Memory B cell (primary cell): ENCODE results near the gene PRDM4.
A peak's percentile ranks its signal among the peaks of the same experiment; 100 is the strongest.

ENCODE experiments used
- ATAC-seq: fragments of 150-1000 bp; cut with Tn5 transposase; 2 replicates; pipeline ENCODE4 v1.10.0; 2021; ENCODE audit warnings: low read depth, mild to moderate bottlenecking, moderate library complexity
- DNase-seq, 2 donors: peaks; one replicate each; pipeline ENCODE4 v3.0.0; 2022; ENCODE audit warnings: low spot score in 2 of 2
- H3K27ac Mint-ChIP-seq: one replicate; pipeline ENCODE4 v1.8.0; 2022; ENCODE audit warnings: mild to moderate bottlenecking, moderate library complexity, mixed read lengths
- H3K27me3 Mint-ChIP-seq: one replicate; pipeline ENCODE4 v1.8.0; 2022; ENCODE audit warnings: mixed read lengths
- H3K36me3 Mint-ChIP-seq: one replicate; pipeline ENCODE4 v1.8.0; 2022; ENCODE audit warnings: mild to moderate bottlenecking, mixed read lengths
- H3K4me1 Mint-ChIP-seq: one replicate; pipeline ENCODE4 v1.8.0; 2022; ENCODE audit warnings: mixed read lengths
- H3K4me3 Mint-ChIP-seq: one replicate; pipeline ENCODE4 v1.8.0; 2022; ENCODE audit warnings: mild to moderate bottlenecking, moderate library complexity, mixed read lengths
- H3K9me3 Mint-ChIP-seq: one replicate; pipeline ENCODE4 v1.8.0; 2022; ENCODE audit warnings: mixed read lengths

Gene PRDM4

GRCh38 chr12:107760809-107761501 lies at the start of gene PRDM4:
TSS of gene PRDM4 (minus strand) at chr12:107761137. CDS start at chr12:107760515, 622 bp downstream.
- peaks cover 8% of the 10 kb centered on the region for H3K36me3 Mint-ChIP-seq
- peak within 1 kb of the TSS; percentile 97 for H3K27ac Mint-ChIP-seq
- no peaks in the 10 kb centered on the region for H3K27me3 Mint-ChIP-seq
- H3K4me3 Mint-ChIP-seq = peak within 1 kb of the TSS; percentile 93
- peaks cover 24% of the 10 kb centered on the region for H3K4me1 Mint-ChIP-seq
- H3K9me3 Mint-ChIP-seq = no peaks in the 10 kb centered on the region
- peak; percentile 89 to 93 for DNase-seq
- ATAC-seq = peak; percentile 90

DNA sequence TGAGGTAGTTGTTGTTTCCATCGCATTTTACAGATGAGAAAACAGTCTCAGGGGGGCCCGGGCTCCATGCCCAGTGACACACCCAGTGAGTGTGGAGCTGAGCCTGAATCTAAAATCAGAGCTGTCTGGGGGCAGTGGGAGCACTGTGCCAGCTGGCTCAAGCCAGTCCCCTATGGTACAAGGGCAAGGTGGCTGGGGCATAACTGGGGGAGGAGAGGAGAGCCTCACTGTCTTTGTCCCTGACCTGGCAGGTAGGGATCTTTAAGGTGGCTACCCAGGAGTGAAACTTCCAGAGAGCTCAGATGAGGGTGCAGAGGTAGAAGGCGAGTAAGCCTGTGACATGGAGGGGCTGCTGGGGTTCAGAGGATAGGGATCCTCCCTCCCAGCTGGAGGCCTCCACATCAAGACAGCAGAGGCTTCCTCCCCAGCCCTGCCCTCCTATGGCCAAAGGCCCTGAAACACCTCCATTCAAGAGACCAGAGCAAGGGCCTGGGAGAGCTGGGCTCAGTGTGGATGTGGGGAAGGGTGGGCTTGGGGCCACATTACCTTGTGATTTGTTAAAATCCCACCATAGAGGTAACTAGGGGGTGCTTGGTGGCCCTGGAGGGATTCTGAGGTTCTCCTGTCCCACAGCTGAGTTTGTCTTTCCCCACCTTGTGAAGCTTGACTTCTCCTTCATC lies 46.7 kb upstream of the PRDM4 start:
- ATAC-seq (no peak), DNase-seq (no peak)
- no peaks in the 10 kb centered on the region for H3K36me3 Mint-ChIP-seq

DNA sequence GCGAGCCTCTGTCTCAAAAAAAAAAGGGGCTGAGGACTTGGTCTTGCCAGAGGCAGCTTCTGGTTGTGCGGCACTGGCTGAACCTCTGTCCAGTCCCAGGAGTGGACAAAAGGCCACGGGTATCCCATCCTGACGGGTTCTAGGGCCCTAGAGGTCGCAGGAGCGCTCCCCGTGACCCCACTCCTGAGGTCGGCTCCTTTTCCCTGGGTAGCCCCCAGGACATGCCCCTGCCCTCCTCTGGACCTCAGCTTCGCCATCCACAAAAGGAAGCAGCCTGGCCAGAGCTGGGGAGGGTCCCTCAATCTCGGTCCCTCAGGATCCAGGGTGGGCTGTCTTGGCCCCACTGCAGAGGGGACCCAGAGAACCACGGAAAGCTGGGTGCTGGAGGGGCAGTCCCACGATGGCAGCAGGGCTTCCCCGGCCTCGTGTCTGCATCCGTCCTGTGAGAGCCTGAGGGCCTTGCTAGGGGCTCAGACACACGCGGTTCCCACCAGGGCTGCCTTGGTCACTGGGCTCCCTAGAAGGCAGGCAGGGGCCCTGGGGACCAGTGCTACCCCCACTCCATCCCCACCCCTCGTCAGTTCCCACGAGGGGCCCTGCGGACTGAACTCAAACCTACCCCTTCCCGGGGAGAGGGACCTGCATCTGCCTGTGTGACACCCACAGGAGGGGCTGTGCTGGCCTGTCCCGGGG lies 44.7 kb upstream of the PRDM4 start:
- Mint-ChIP-seq H3K4me3 (no peak overlapping the region), H3K36me3 (no peaks in the 10 kb centered on the region), H3K27ac (no peak overlapping the region), H3K4me1 (peaks cover 9% of the 10 kb centered on the region), H3K9me3 (no peaks in the 10 kb centered on the region), H3K27me3 (no peaks in the 10 kb centered on the region)
- DNase-seq (no peak), ATAC-seq (no peak)

More for the DNA sequence above, 46.7 kb upstream of the PRDM4 start:
- H3K4me3 Mint-ChIP-seq = no peak overlapping the region
- no peaks in the 10 kb centered on the region for H3K9me3 Mint-ChIP-seq
- peak overlapping the region; percentile 14 for H3K27ac Mint-ChIP-seq
- no peaks in the 10 kb centered on the region for H3K27me3 Mint-ChIP-seq
- no peaks in the 10 kb centered on the region for H3K4me1 Mint-ChIP-seq

DNA sequence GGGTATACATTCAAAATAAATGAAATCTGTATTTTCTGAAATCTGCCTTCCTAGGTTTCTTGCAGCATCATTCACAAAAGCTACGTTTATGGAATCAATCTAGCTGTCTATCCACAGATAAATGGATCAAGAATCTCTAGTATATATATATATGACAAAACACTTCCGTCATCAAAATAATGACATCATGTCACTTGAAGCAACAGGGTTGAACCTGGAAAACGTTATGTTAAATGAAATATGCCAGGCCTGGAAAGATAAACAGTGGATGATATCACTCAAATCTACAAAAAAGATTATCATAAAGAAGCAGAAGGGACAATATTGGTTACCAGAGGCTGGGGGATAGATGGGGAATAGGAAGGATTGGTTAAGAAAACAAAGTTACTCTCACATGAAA lies 42.2 kb upstream of the PRDM4 start:
- ATAC-seq (no peak), DNase-seq (no peak)
- no peaks in the 10 kb centered on the region for H3K36me3 Mint-ChIP-seq
- no peak overlapping the region for H3K27ac Mint-ChIP-seq
- no peaks in the 10 kb centered on the region for H3K27me3 Mint-ChIP-seq
- H3K4me1 Mint-ChIP-seq = peaks cover 9% of the 10 kb centered on the region
- H3K9me3 Mint-ChIP-seq = no peaks in the 10 kb centered on the region
- no peak overlapping the region for H3K4me3 Mint-ChIP-seq

DNA sequence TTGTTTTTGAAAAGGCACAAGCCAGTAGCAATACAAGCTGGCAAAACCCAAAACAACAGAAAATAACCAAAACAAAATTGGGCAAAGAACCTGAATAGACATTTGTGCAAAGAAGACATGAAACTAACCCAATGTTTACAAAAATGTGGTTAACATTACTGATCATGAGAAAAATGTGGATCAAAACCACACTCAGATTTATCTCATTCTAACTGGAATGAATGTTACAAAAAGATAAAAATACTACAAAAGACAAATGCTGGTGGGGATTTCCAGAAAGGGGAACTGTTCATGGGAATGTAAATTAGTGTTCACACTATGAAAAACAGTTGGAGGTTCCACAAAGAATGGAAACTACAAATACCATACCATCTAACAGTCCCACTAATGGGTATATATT lies 40.2 kb upstream of the PRDM4 start:
- no peaks in the 10 kb centered on the region for H3K9me3 Mint-ChIP-seq
- H3K27me3 Mint-ChIP-seq = no peaks in the 10 kb centered on the region
- ATAC-seq (peak; percentile 31), DNase-seq (no peak)
- H3K4me1 Mint-ChIP-seq = peaks cover 9% of the 10 kb centered on the region
- H3K36me3 Mint-ChIP-seq = no peaks in the 10 kb centered on the region
- no peak overlapping the region for H3K4me3 Mint-ChIP-seq
- H3K27ac Mint-ChIP-seq = no peak overlapping the region

- no peak for ATAC-seq
- DNase-seq = no peak
- H3K9me3 Mint-ChIP-seq = no peaks in the 10 kb centered on the region
- H3K27me3 Mint-ChIP-seq = no peaks in the 10 kb centered on the region
- H3K4me1 Mint-ChIP-seq = peaks cover 9% of the 10 kb centered on the region
- H3K36me3 Mint-ChIP-seq = no peaks in the 10 kb centered on the region
- no peak overlapping the region for H3K4me3 Mint-ChIP-seq
- H3K27ac Mint-ChIP-seq = no peak overlapping the region
Measured at GRCh38 chr12:107798580-107798979, 37.6 kb upstream of the PRDM4 start.

GRCh38 chr12:107794451-107794850 lies 33.5 kb upstream of the PRDM4 start:
- Mint-ChIP-seq H3K4me3 (no peak overlapping the region), H3K27ac (no peak overlapping the region), H3K36me3 (peaks cover 4% of the 10 kb centered on the region), H3K4me1 (no peaks in the 10 kb centered on the region), H3K9me3 (peaks cover 1% of the 10 kb centered on the region), H3K27me3 (no peaks in the 10 kb centered on the region)
- no peak for DNase-seq
- no peak for ATAC-seq

DNA sequence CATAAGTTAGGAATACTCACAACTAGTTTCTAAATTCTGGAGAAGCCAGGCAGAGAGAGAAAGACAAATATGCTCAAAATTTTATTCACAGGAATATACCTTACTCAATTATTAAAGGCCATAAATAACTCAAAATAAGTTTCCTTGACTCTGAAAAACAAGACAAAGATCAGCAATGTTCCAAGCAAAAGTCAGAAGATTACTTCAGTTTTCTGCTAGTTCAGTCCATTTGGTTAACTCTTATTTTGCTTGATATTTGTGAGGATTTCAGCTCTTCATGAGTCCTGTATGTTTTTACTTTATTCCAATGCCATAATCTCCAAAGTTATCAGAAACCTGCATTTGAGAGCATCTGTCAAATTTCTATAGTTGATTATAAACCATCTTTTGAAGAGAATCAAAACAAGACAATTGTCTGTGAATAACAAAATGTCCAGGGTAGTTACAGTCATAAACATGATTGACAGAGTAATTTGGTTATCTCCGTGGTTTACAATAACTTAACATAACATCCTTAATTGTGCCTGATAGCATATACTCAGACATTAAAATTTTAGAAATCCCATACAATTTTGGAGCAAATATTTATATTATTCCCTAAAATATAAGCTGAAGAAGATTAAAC lies 30.6 kb upstream of the PRDM4 start:
- H3K36me3 Mint-ChIP-seq = peaks cover 4% of the 10 kb centered on the region
- DNase-seq (no peak), ATAC-seq (no peak)
- H3K4me1 Mint-ChIP-seq = no peaks in the 10 kb centered on the region
- H3K27me3 Mint-ChIP-seq = no peaks in the 10 kb centered on the region
- peaks cover 1% of the 10 kb centered on the region for H3K9me3 Mint-ChIP-seq
- H3K27ac Mint-ChIP-seq = no peak overlapping the region
- H3K4me3 Mint-ChIP-seq = no peak overlapping the region

DNA sequence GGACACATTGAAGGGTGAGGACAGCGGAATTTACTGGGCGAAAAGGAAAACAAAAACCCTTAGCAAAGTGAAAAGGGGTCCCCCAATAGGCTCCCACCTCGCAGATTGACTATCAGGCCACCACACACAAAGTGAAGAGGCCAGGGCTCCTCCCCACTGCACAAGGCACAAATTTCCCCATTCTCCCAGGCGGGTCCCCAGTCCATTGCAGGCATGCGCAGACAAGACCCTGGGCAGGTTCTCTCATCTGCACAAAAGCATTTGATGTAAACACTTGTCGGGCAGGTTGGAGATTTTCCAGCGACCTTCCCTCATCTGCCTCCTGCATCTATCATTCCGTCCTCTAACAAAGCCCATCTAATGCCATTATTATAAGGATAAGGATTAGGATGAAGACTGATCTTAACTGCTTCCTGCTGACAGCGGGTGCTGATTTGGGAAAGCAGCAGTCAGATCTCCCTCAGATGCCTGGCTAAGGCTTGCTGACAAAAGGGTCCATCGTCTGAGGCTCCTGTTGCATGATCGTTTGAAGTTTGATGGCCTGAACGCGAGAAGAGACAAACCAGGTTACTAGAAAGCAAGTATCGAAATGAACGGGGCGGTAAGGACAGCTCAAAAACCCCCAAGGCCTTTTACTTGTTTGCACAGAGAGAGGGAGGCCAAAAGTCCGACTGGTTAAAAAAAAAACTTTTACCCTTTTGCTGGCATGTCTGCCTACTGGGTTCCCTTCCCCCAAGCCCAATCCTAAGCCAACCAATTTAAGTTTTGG lies 27.9 kb upstream of the PRDM4 start:
- Mint-ChIP-seq H3K9me3 (peaks cover 1% of the 10 kb centered on the region), H3K4me1 (peaks cover 5% of the 10 kb centered on the region), H3K27me3 (no peaks in the 10 kb centered on the region), H3K4me3 (no peak overlapping the region), H3K36me3 (peaks cover 4% of the 10 kb centered on the region), H3K27ac (no peak overlapping the region)
- ATAC-seq = no peak
- no peak for DNase-seq

GRCh38 chr12:107788281-107788680 lies 27.3 kb upstream of the PRDM4 start:
- DNase-seq (no peak), ATAC-seq (no peak)
- Mint-ChIP-seq H3K9me3 (peaks cover 1% of the 10 kb centered on the region), H3K27me3 (no peaks in the 10 kb centered on the region), H3K4me1 (peaks cover 11% of the 10 kb centered on the region), H3K4me3 (no peak overlapping the region), H3K27ac (no peak overlapping the region), H3K36me3 (peaks cover 4% of the 10 kb centered on the region)

GRCh38 chr12:107783406-107784376 lies 22.8 kb upstream of the PRDM4 start:
- no peak overlapping the region for H3K27ac Mint-ChIP-seq
- DNase-seq (no peak), ATAC-seq (peak; percentile 28)
- no peaks in the 10 kb centered on the region for H3K9me3 Mint-ChIP-seq
- H3K4me3 Mint-ChIP-seq = peak overlapping the region; percentile 21
- H3K27me3 Mint-ChIP-seq = no peaks in the 10 kb centered on the region
- H3K4me1 Mint-ChIP-seq = peaks cover 28% of the 10 kb centered on the region
- no peaks in the 10 kb centered on the region for H3K36me3 Mint-ChIP-seq

DNA sequence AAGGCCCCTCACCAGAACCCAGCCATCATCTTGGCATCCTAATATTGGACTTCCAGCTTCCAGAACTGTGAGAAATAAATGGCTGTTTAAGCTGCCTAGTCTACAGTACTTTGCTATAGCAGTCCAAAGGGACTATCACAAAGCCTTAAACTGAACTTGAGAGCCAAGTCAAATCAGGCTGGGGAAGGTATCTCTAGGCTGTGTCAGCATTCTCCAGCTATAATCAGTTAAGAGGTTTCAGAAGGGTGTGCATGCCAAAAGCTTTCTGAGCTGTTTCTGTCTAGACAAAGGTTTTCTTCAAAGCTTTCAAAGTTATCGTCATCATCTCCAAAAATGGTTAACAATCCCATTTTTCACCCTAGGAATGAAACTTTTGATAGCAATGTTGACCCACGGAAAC lies 21.1 kb upstream of the PRDM4 start:
- Mint-ChIP-seq H3K4me3 (no peak overlapping the region), H3K27ac (no peak overlapping the region), H3K4me1 (peaks cover 28% of the 10 kb centered on the region), H3K36me3 (no peaks in the 10 kb centered on the region), H3K9me3 (no peaks in the 10 kb centered on the region), H3K27me3 (no peaks in the 10 kb centered on the region)
- DNase-seq (no peak), ATAC-seq (no peak)

DNA sequence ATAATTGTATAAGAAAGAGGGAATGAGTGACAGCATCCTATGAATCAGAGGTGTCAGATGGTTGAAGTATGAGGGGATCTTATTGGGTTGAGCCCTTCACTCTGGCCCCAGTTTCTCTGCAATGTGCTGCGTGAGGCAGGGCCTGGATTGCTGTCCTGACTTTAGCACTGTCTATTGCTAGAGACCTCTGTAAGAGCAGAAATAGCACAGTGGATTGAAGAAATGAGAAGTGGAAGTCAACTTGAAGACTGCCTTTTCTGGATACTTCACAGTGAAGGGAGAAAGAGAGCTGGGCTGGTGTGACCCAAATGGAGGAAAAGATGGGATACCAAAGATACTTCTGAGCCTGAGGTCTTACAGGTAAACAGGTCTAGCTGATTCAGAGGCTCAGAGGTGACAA lies 19.4 kb upstream of the PRDM4 start:
- ATAC-seq = no peak
- no peak for DNase-seq
- H3K4me3 Mint-ChIP-seq = no peak overlapping the region
- H3K4me1 Mint-ChIP-seq = peaks cover 33% of the 10 kb centered on the region
- no peak overlapping the region for H3K27ac Mint-ChIP-seq
- H3K36me3 Mint-ChIP-seq = no peaks in the 10 kb centered on the region
- H3K27me3 Mint-ChIP-seq = peaks cover 5% of the 10 kb centered on the region
- H3K9me3 Mint-ChIP-seq = no peaks in the 10 kb centered on the region
